HG03378 (cell line): Measurements from ENCODE around the gene SAMSN1.

Experiments used
- ATAC-seq: cut with Tn5 transposase; IDR thresholded peaks from one replicate; pipeline ENCODE4 v1.9.1; 2021; ENCODE audit warnings: mild to moderate bottlenecking, moderate library complexity; ENCODE audit not compliant: unreplicated experiment

Gene SAMSN1

GRCh38 chr21:14487490-14488432 is 58.4 kb downstream of the SAMSN1 start:
- peak; percentile 55 for ATAC-seq

GRCh38 chr21:14486869-14487268 is 59.2 kb downstream of the SAMSN1 start:
- no peak for ATAC-seq

- ATAC-seq: no peak
Measured at GRCh38 chr21:14484188-14485009, 61.7 kb downstream of the SAMSN1 start.

GRCh38 chr21:14483296-14483695 is 62.8 kb downstream of the SAMSN1 start:
- no peak for ATAC-seq

GRCh38 chr21:14482165-14482564 is 64.0 kb downstream of the SAMSN1 start:
- ATAC-seq: peak; percentile 48

GRCh38 chr21:14480411-14481031 is 65.6 kb downstream of the SAMSN1 start:
- no peak for ATAC-seq

- no peak for ATAC-seq
Measured at GRCh38 chr21:14479241-14479786, 66.8 kb downstream of the SAMSN1 start.

GRCh38 chr21:14477841-14478240 is 68.3 kb downstream of the SAMSN1 start:
- no peak for ATAC-seq

- no peak for ATAC-seq
Measured at GRCh38 chr21:14477133-14477532, 69.0 kb downstream of the SAMSN1 start.

GRCh38 chr21:14474995-14475394 is 71.1 kb downstream of the SAMSN1 start:
- ATAC-seq: no peak

- no peak for ATAC-seq
Measured at GRCh38 chr21:14469641-14470040, 76.5 kb downstream of the SAMSN1 start.

- no peak for ATAC-seq
Measured at GRCh38 chr21:14466715-14467114, 79.4 kb downstream of the SAMSN1 start.

- ATAC-seq: no peak
Measured at GRCh38 chr21:14457762-14458161, 88.4 kb downstream of the SAMSN1 start.

- ATAC-seq: no peak
Measured at GRCh38 chr21:14456911-14457310, 89.2 kb downstream of the SAMSN1 start.

GRCh38 chr21:14454016-14455009 is 91.8 kb downstream of the SAMSN1 start:
- peak; percentile 82 for ATAC-seq

GRCh38 chr21:14453339-14454015 is 92.6 kb downstream of the SAMSN1 start:
- peak; percentile 91 for ATAC-seq

- ATAC-seq: peak; percentile 5
Measured at GRCh38 chr21:14452727-14453241, 93.3 kb downstream of the SAMSN1 start.

GRCh38 chr21:14452031-14452726 is 93.9 kb downstream of the SAMSN1 start:
- no peak for ATAC-seq
